Measurements from ENCODE around the gene DEXI. TPM values are rescaled to one million over a fixed set of nuclear protein-coding genes. Genes with fewer than 3 reads are reported as not detected.

The DEXI gene
- total and polyA plus RNA-seq, 7 donors: 13.9 to 99.9 (median 55.0) TPM

DNA sequence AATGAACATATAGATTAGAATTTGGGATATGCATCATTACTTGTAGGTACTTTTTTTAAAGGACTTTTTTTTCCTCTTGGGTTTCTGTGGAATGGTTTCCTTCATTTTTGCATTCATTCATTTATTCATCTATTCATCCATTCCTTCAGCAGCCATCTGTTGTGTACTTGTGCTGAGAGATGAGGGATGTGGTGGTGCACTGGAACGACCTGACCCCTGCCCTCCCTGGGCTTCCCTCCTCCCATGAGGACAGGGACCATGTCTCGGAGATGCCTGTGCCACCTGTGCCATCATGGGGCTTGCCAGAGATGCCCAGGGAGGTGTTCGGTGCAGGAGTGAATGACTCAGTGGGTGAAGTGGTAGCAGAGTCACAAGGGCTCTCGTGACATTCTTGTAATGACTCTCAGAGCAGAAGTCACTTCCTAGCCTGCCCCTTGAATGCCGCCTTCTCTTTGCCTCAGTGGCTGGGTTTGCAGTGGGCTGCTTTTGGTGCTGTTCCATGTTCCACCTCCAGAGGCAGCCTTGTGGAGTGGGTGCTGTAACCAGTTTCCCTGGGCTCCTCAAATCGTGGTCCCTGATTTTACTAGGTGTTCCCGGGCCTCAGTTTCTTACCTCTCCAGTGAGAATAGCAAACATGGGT is 46.0 kb upstream of the DEXI start:
- Histone ChIP-seq H3K27me3 (no peaks in the 10 kb centered on the region), H3K27ac (no peak overlapping the region), H3K36me3 (peaks cover 0 to 35% (median 2%) of the 10 kb centered on the region in 4 donors), H3K4me3 (no peak overlapping the region), H3K9me3 (no peaks in the 10 kb centered on the region), H3K4me1 (peaks cover 0 to 9% (median 7%) of the 10 kb centered on the region in 4 donors)
- 63 to 65% methylated on average over 7 of the region's 7 CpGs for WGBS, 2 donors
- no peak for DNase-seq
- intact Hi-C loops (cut with DNase I): no loop called here
- TF ChIP-seq EP300 (IDR thresholded peaks at IDR 0.05) (no peak), POLR2A (IDR thresholded peaks at IDR 0.05) (no peak), POLR2AphosphoS5 (IDR thresholded peaks at IDR 0.05) (no peak)
- TF ChIP-seq, protein P1, sequence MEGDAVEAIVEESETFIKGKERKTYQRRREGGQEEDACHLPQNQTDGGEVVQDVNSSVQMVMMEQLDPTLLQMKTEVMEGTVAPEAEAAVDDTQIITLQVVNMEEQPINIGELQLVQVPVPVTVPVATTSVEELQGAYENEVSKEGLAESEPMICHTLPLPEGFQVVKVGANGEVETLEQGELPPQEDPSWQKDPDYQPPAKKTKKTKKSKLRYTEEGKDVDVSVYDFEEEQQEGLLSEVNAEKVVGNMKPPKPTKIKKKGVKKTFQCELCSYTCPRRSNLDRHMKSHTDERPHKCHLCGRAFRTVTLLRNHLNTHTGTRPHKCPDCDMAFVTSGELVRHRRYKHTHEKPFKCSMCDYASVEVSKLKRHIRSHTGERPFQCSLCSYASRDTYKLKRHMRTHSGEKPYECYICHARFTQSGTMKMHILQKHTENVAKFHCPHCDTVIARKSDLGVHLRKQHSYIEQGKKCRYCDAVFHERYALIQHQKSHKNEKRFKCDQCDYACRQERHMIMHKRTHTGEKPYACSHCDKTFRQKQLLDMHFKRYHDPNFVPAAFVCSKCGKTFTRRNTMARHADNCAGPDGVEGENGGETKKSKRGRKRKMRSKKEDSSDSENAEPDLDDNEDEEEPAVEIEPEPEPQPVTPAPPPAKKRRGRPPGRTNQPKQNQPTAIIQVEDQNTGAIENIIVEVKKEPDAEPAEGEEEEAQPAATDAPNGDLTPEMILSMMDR (IDR thresholded peaks at IDR 0.05): no peak

DNA sequence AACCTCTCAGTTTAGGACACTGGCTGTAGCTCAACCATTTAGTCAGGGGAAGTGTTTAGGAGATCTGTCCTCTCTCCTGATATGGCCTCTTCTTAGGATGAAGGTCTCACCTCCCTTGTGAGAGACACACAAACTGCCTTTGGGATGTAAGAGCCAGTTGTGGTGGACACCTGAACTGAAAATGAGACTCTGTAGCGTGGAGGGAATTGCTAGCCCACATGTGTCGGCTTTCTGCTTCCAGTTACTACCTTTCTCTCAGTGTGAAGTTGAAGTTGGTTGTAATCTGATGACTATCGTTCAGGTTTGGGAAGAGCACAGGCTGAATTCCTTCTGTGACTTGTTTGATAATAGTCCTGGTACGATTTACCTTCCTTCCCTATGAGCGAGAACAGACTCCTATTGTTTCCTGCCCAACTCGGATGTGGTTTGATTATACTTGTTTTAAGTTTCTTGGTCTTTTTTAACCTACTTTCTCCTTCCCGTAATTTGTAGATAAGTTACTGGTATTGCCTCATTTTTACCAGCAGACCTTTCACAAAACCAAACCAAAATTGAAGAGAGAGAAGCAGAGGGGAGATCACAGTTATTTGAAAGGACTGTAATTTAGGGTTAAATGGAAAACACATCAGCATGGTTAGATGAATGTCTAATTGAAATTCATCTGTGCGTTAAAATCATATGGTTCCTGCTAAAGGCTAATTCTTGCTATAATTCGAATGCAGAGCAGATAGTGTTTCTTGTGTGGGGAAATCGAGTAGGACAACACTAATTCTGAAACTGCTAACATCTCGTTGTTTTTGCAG is 45.3 kb upstream of the DEXI start:
- intact Hi-C loops (cut with DNase I): no loop called here
- Histone ChIP-seq H3K4me3 (no peak overlapping the region), H3K27ac (no peak overlapping the region), H3K27me3 (no peaks in the 10 kb centered on the region), H3K36me3 (peaks cover 0 to 40% (median 2%) of the 10 kb centered on the region in 4 donors), H3K4me1 (peaks cover 0 to 9% (median 7%) of the 10 kb centered on the region in 4 donors), H3K9me3 (no peaks in the 10 kb centered on the region)
- TF ChIP-seq POLR2AphosphoS5 (IDR thresholded peaks at IDR 0.05): no peak
- TF ChIP-seq, protein P1 (IDR thresholded peaks at IDR 0.05): no peak
- TF ChIP-seq EP300 (IDR thresholded peaks at IDR 0.05): no peak
- TF ChIP-seq POLR2A (IDR thresholded peaks at IDR 0.05): no peak
- no peak for DNase-seq
- 66 to 81% methylated on average over 11 of the region's 11 CpGs for WGBS, 2 donors

DNA sequence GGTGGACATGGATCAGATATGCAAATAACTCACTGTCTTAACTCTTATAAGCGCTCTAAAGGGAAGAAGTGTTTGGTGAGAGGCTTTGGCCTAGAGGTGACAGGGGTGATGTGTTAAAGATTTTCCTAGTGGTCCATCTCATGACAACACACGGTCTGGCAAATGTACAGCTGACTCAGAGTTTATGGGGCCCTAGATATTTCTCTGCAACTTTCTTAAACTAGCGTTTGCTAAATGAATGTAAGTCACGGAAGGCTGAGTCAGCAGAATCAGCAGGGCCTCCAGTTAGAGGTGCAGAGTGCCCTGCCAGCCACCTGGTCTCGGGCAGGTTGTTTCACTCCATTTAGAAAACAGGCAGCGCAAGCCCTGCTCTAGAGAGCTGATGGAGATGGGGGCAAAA is 42.2 kb upstream of the DEXI start:
- Histone ChIP-seq H3K27me3 (no peaks in the 10 kb centered on the region), H3K36me3 (peaks cover 0 to 39% (median 2%) of the 10 kb centered on the region in 4 donors), H3K27ac (no peak overlapping the region), H3K4me1 (peaks cover 0 to 17% (median 16%) of the 10 kb centered on the region in 4 donors), H3K4me3 (no peak overlapping the region), H3K9me3 (no peaks in the 10 kb centered on the region)
- TF ChIP-seq POLR2AphosphoS5 (IDR thresholded peaks at IDR 0.05): no peak
- intact Hi-C loops (cut with DNase I): loop anchor here (5.0 kb wide), 1 partner anchor 93 kb away; no protein-coding TSS in a partner anchor
- WGBS, 2 donors: 83 to 90% methylated on average over 6 of the region's 6 CpGs
- DNase-seq: no peak

DNA sequence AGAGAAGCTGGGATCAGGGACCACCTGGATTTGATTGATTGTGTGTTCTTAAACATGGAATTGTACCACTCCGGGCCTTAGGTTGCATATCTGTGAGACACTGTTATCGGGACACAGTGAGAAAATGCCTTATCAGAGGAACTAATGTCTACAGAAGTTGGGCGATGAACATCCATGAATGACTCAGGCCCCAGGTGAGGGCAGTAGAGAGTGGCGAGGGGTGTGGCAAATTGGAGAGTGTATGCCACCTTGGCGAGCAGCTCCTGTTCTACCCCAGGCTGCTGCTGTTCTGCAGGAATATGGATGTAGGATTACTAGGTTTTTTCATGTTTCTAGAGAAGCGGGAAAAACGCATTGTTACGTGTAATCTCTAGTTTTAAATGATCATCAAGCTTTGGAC is 40.9 kb upstream of the DEXI start:
- peaks cover 0 to 26% (median 3%) of the 10 kb centered on the region in 4 donors for H3K36me3 ChIP-seq
- H3K9me3 ChIP-seq: no peaks in the 10 kb centered on the region
- H3K27ac ChIP-seq: no peak overlapping the region
- no peak for DNase-seq
- H3K27me3 ChIP-seq: no peaks in the 10 kb centered on the region
- TF ChIP-seq EP300 (IDR thresholded peaks at IDR 0.05) (no peak), POLR2AphosphoS5 (IDR thresholded peaks at IDR 0.05) (no peak), POLR2A (IDR thresholded peaks at IDR 0.05) (no peak)
- TF ChIP-seq, protein P1 (IDR thresholded peaks at IDR 0.05): no peak
- intact Hi-C loops (cut with DNase I): loop anchor here (5.0 kb wide), 1 partner anchor 94 kb away; no protein-coding TSS in a partner anchor
- WGBS, 2 donors: 78 to 81% methylated on average over 8 of the region's 8 CpGs
- no peak overlapping the region for H3K4me3 ChIP-seq
- peaks cover 0 to 24% (median 23%) of the 10 kb centered on the region in 4 donors for H3K4me1 ChIP-seq
